Measurements from ENCODE around the gene KCNN3.
A peak's percentile ranks its signal among the peaks of the same experiment; 100 is the strongest.
"Not testable (repeated sequence)": the region's sequence is repeated elsewhere in the genome, so short reads cannot be mapped to it uniquely, and the experiment has no call there.

KCNN3 gene

DNA sequence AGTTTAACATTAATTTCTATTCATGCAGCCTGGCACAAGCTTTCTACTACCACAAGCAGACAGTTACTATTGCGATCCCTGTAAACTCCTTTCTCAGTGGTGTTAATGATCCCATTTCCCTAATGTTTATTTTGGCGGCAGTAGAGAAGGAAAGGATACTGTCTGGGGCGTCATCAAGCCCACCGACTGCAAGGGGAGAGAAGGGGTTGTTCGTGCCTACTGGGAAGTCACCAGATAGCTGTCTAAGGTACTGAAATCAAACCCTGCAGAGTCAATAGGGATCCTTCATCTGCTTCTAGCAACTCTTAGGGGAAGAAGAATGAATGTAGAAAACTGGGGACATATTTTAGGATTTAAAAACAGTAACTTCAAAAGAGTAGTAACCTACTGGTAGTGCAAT lies 166.9 kb downstream of the KCNN3 start:
- DNase-seq (ENCODE audit: low spot score), result no peak

DNA sequence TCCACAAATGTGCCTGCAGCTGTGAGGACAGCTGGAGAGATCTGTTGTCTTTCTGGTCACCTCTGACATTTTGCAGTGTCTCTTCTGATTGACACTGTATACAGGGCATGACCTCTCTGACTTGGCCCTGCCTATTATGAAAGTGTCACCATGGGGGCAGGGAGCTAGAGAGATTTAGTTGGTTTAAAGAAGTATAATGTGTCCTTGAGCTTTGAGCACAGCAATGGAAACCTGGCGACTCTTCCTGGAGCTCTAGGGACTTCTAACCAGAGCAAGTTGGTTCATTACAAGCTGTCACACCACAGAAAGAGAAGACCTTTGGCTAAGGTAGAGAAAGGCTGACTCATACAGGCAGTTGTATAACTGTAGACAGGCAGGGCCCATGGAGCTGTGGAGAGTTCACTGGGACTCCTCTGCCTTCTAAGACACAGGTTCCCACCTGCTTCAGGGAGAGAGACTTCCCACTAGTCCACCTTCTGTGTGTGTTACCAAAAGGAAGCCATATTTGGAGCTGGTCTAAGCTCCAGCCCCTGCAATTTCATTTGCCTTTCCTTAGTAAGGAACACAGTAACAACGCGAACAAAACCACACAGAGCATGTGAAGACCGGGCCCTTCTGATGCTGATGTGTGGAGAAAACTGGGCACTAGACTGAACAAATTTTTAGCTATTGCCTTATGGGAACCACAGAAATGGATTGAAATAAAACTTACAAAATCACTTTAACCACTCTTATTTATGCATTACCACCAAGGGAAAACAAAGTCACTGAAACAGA lies 171.6 kb downstream of the KCNN3 start:
- DNase-seq (ENCODE audit: low spot score), result no peak

GRCh38 chr1:154697710-154698109 lies 172.4 kb downstream of the KCNN3 start:
- no peak for DNase-seq (ENCODE audit: low spot score)

GRCh38 chr1:154696456-154696855 lies 173.6 kb downstream of the KCNN3 start:
- no peak for DNase-seq (ENCODE audit: low spot score)

- no peak for DNase-seq (ENCODE audit: low spot score)
Measured at GRCh38 chr1:154695985-154696384, 174.1 kb downstream of the KCNN3 start.

DNA sequence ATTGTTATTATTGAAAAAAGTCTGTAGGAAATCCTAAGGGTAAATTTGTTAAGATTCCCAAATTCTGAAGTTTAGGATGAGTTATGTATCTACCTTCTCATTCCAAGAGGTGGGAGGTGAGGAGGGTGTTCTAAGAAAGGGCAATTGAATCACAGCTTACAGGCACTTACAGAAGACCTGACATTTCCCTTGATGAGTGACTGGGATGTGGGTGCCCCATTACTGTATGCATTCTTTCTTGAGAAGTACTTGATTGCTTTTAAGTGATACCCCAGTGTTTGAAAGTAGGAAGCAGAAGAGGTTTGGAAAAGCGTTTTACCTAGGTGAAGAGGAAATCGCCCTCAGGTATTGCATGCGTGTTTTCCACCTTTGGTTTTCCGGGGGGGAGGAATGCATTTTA lies 175.1 kb downstream of the KCNN3 start:
- no peak for DNase-seq (ENCODE audit: low spot score)

- no peak for DNase-seq (ENCODE audit: low spot score)
Measured at GRCh38 chr1:154689083-154689482, 181.0 kb downstream of the KCNN3 start.

GRCh38 chr1:154686507-154686906 lies 183.6 kb downstream of the KCNN3 start:
- DNase-seq (ENCODE audit: low spot score), result no peak

DNA sequence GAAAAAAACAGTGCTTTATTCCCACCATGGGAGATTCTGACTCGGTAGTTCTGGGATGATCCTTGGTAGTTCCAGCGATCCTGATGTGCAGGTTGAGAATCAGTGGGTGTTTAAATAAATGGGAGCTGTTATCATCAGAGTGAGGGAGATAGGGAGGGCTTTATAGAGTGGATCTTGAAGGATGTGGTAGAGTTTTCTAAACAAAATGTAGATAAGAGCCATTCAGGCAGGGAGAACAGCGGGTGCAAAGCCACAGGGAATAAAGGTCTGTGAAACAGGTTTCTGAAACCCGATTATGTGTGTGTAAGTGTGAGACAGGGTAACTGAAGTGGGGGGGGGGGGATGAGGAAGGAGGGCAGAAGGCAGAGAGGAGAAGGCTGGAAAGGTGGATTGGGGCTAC lies 186.3 kb downstream of the KCNN3 start:
- DNase-seq (ENCODE audit: low spot score), result no peak

DNA sequence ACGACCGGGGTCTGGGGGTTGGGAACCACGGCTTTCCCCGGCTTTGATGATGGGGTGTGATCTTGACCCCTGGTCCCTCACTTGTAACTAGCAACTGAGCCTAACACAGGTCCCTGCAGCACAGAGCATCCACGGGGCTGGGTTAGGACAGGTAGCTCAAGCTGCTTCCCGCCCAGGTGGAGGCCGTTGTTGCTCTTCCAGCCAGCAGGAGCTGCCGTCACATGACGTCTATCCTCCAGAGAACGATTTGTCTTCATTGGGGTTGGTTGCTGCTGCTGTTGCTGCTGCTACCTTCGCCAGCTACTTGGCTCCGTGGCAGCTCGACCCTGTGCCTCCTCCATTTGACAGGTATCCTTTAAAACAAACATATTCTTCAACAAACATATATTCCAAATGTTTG lies 187.8 kb downstream of the KCNN3 start:
- DNase-seq (ENCODE audit: low spot score), result no peak

GRCh38 chr1:154677844-154678243 lies 192.2 kb downstream of the KCNN3 start:
- not testable (repeated sequence) for DNase-seq (ENCODE audit: low spot score)

DNA sequence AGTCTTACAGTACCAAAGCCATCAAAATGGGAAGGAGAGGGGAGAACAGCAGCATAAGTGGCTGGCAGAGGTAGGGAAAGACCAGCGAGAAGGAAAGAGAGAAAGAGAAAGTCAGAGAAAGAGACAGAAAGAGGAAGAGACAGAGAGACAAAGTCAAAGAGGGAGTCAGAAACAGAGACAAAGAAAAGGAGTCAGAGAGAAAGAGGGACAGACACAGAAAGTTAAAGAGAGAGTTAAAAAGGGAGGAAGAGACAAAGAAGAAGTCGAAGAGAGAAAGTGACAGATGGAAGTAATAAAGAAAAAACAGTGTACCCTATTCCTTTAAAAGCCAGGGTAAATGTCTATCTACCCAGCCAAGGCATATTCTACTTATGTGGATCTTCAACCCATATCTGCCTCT lies 193.2 kb downstream of the KCNN3 start:
- DNase-seq (ENCODE audit: low spot score), result not testable (repeated sequence)

GRCh38 chr1:154674456-154674855 lies 195.6 kb downstream of the KCNN3 start:
- not testable (repeated sequence) for DNase-seq (ENCODE audit: low spot score)

- not testable (repeated sequence) for DNase-seq (ENCODE audit: low spot score)
Measured at GRCh38 chr1:154672245-154672644, 197.8 kb downstream of the KCNN3 start.

GRCh38 chr1:154671412-154671811 lies 198.7 kb downstream of the KCNN3 start:
- not testable (repeated sequence) for DNase-seq (ENCODE audit: low spot score)

DNA sequence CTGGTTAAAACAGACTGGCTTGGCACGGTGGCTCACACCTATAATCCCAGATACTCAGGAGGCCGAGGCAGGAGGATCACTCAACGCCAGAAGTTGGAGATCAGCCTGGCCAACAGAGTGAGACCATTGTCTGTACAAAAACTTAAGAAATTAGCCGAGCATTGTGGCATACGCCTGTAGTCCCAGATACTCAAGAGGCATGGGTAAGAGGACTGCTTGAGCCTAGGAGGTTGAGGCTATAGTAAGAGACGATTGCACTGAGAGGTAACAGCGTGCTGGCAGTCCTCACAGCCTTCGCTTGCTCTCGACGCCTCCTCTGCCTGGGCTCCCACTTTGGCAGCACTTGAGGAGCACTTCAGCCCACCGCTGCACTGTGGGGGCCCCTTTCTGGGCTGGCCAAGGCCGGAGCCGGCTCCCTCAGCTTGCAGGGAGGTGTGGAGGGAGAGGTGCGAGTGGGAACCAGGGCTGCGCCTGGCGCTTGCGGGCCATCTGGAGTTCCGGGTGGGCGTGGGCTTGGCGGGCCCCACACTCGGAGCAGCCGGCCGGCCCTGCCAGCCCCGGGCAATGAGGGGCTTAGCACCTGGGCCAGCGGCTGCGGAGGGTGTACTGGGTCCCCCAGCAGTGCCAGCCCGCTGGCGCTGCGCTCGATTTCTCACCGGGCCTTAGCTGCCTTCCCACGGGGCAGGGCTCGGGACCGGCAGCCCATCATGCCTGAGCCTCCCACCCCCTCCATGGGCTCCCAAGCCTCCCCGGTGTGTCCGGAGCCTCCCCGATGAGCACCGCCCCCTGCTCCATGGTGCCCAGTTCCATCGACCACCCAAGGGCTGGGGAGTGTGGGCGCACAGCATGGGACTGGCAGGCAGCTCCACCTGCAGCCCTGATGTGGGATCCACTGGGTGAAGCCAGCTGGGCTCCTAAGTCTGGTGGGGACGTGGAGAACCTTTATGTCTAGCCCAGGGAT lies 199.5 kb downstream of the KCNN3 start:
- DNase-seq (ENCODE audit: low spot score), result not testable (repeated sequence)

GRCh38 chr1:154669464-154670282 lies 200.4 kb downstream of the KCNN3 start:
- DNase-seq (ENCODE audit: low spot score), result peak; percentile 56

GRCh38 chr1:154666051-154666790 lies 203.9 kb downstream of the KCNN3 start:
- DNase-seq (ENCODE audit: low spot score), result no peak

DNA sequence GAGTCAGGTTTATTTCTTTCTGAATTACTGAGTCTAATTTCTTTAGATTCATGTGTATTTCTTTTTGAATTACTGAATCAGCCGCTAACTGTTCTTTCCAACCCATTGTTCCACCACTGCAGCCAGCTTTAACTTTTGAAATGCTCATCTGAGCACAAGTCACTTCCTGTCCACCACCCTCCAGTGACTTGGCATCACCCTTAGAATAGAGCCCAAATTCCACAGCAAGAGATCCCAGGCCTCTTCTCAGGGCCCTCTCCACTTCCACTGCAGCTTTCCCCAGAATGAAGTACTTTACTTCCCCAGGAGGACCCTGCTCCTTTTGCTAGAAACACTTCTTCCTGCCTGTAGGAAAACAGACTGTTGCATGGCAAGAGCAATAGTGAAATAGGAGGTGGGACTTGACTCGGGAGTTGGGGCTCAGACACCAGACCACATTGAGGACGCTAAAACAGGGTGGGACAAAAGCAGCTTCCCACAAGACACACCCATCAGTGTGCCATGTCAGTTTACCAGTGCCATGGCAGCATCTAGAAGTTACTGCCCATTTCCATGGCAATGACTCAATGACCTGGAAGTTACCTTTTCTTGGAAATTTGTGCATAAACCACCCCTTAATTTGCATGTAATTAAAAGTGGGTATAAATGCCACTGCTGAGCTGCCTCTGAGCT lies 205.6 kb downstream of the KCNN3 start:
- DNase-seq (ENCODE audit: low spot score), result no peak

DNA sequence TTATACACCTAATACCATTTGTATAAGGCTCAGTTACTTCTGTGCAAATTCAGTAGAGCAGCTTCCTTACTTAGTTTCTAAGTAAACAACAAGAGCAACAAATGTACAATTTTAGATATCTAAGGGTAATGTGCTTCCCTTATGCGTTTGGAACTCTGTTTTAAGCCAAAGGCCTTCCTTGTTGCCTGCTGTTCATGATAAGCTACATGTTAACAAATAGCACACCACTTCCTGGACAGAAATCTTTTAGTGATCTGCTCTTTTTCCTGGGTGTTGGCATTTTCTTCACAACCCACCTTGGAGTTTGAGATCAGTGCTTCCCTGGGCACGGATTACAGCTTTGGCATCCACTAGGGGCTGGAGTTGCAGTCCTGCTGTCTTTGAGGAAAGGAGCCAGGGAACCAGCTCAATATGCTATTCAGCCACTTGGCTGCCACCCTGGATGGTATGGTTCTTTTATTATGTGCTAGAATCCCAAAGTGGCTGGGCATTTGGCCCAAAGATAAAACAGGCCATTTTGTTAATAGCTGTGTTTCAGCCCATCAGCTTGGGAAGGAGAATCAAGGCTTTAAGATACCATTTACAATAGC lies 206.5 kb downstream of the KCNN3 start:
- no peak for DNase-seq (ENCODE audit: low spot score)

All from LoVo (cell line).